WTC11 (cell line): ENCODE measurements around the gene GPALPP1. TPM values are rescaled to one million over a fixed set of nuclear protein-coding genes. Genes with fewer than 3 reads are reported as not detected.

Experiments
- ATAC-seq: fragments of 200-7000 bp; cut with Tn5 transposase; 2 replicates; pipeline ENCODE4 v1.10.0; 2021; ENCODE audit warnings: mild to moderate bottlenecking, moderate library complexity
- CTCF ChIA-PET: fragments of 300-600 bp; sonication (Branson Sonifier 250); formaldehyde crosslinking; loops from one replicate; lab custom pipeline; 2021; ENCODE audit warnings: antibody characterized with exemption; lab: Charles Lee
- POLR2A ChIA-PET: fragments of 350-600 bp; sonication (Branson Sonifier 250); formaldehyde crosslinking; loops from one replicate; lab custom pipeline; 2021; ENCODE audit warnings: antibody characterized with exemption; lab: Charles Lee
- DNase-seq: peaks from one replicate; pipeline ENCODE4 v3.0.0; 2021; ENCODE audit warnings: low spot score
- H3K27ac Mint-ChIP-seq: 2 replicates; pipeline ENCODE4 v1.8.0; 2021; ENCODE audit warnings: mixed read lengths
- H3K27me3 Mint-ChIP-seq: 2 replicates; pipeline ENCODE4 v1.8.0; 2021; ENCODE audit warnings: low read depth, mild to moderate bottlenecking, moderate library complexity, mixed read lengths
- H3K36me3 Mint-ChIP-seq: 2 replicates; pipeline ENCODE4 v1.8.0; 2021; ENCODE audit warnings: mixed read lengths
- H3K4me1 Mint-ChIP-seq: 2 replicates; pipeline ENCODE4 v1.8.0; 2022; ENCODE audit warnings: mixed read lengths
- H3K4me3 Mint-ChIP-seq: 2 replicates; pipeline ENCODE4 v1.8.0; 2021; ENCODE audit warnings: mild to moderate bottlenecking, moderate library complexity, mixed read lengths
- H3K9me3 Mint-ChIP-seq: 2 replicates; pipeline ENCODE4 v1.8.0; 2021; ENCODE audit warnings: mixed read lengths
- ETV6 ChIP-seq: sonication (generic); formaldehyde crosslinking; IDR thresholded peaks from 2 replicates; pipeline ENCODE4 v1.8.1; 2022; ENCODE audit warnings: mild to moderate bottlenecking, missing genetic modification reagents
- FOXP1 ChIP-seq: sonication (generic); formaldehyde crosslinking; IDR thresholded peaks from 2 replicates; pipeline ENCODE4 v1.8.0; 2022; ENCODE audit warnings: missing genetic modification reagents, mild to moderate bottlenecking, moderate library complexity, borderline replicate concordance
- JUN ChIP-seq: sonication (generic); formaldehyde crosslinking; IDR thresholded peaks from 2 replicates; pipeline ENCODE4 v1.8.0; 2023; ENCODE audit warnings: mild to moderate bottlenecking, missing genetic modification reagents
- NFE2L1 ChIP-seq: sonication (generic); formaldehyde crosslinking; IDR thresholded peaks from 2 replicates; pipeline ENCODE4 v1.8.1; 2023; ENCODE audit warnings: missing genetic modification reagents
- PREB ChIP-seq: sonication (generic); formaldehyde crosslinking; IDR thresholded peaks from 2 replicates; pipeline ENCODE4 v1.8.1; 2022; ENCODE audit warnings: mild to moderate bottlenecking, missing genetic modification reagents, moderate library complexity, borderline replicate concordance
- RELA ChIP-seq: sonication (generic); formaldehyde crosslinking; IDR thresholded peaks from 2 replicates; pipeline ENCODE4 v1.8.1; 2022; ENCODE audit warnings: missing genetic modification reagents, mild to moderate bottlenecking, borderline replicate concordance
- TEAD4 ChIP-seq: sonication (generic); formaldehyde crosslinking; IDR thresholded peaks from 2 replicates; pipeline ENCODE4 v1.8.0; 2022; ENCODE audit warnings: mild to moderate bottlenecking, missing genetic modification reagents
- ZSCAN18 ChIP-seq: fragments of 250-450 bp; sonication (Bioruptor Pico); IDR thresholded peaks from 2 replicates; pipeline ENCODE4 v2.1.2; 2022; ENCODE audit warnings: mild to moderate bottlenecking, moderate library complexity
- total RNA-seq: library from RNA; stranded (reverse); gene quantifications from 3 replicates; pipeline ENCODE4 v1.2.3, GENCODE V29; 2021
- TF ChIP-seq, protein P1 (sequence below): sonication (generic); formaldehyde crosslinking; IDR thresholded peaks from 2 replicates; pipeline ENCODE4 v1.8.1; 2022; ENCODE audit warnings: low read depth, missing genetic modification reagents, borderline replicate concordance
- TF ChIP-seq, protein P2 (sequence below): fragments of 250-450 bp; sonication (Bioruptor Pico); IDR thresholded peaks from 2 replicates; pipeline ENCODE4 v1.9.0; 2021; ENCODE audit warnings: mild to moderate bottlenecking, borderline replicate concordance
- TF ChIP-seq, protein P3 (sequence below): fragments of 200-600 bp; IDR thresholded peaks from 2 replicates; pipeline ENCODE4 v1.8.0; 2022; ENCODE audit warnings: antibody characterized with exemption
- TF ChIP-seq, protein P4 (sequence below): fragments of 250-450 bp; sonication (Bioruptor Pico); IDR thresholded peaks from 2 replicates; pipeline ENCODE4 v1.9.0; 2021; ENCODE audit warnings: moderate library complexity, mild to moderate bottlenecking, inconsistent platforms, borderline replicate concordance
- TF ChIP-seq, protein P5 (sequence below): sonication (generic); formaldehyde crosslinking; IDR thresholded peaks from 2 replicates; pipeline ENCODE4 v1.8.1; 2023; ENCODE audit warnings: mild to moderate bottlenecking, missing genetic modification reagents, moderate library complexity

The GPALPP1 gene
- total RNA-seq, 1 experiment from 2014 or later = 28.9 TPM

- Mint-ChIP-seq H3K4me3 (no peak overlapping the region), H3K27me3 (no peaks in the 10 kb centered on the region), H3K4me1 (no peaks in the 10 kb centered on the region), H3K9me3 (no peaks in the 10 kb centered on the region), H3K27ac (peak overlapping the region; percentile 28; the same call in 1 of the 2 replicates), H3K36me3 (peaks cover 17% of the 10 kb centered on the region)
- no peak for ATAC-seq
- ChIA-PET CTCF (interaction anchor here (0.8 kb wide), 1 partner anchor 18 kb away, joined by 3 read pairs; no protein-coding TSS in a partner anchor), POLR2A (no interaction called here)
- no peak for DNase-seq
- TF ChIP-seq, protein P1, sequence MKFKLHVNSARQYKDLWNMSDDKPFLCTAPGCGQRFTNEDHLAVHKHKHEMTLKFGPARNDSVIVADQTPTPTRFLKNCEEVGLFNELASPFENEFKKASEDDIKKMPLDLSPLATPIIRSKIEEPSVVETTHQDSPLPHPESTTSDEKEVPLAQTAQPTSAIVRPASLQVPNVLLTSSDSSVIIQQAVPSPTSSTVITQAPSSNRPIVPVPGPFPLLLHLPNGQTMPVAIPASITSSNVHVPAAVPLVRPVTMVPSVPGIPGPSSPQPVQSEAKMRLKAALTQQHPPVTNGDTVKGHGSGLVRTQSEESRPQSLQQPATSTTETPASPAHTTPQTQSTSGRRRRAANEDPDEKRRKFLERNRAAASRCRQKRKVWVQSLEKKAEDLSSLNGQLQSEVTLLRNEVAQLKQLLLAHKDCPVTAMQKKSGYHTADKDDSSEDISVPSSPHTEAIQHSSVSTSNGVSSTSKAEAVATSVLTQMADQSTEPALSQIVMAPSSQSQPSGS (CRISPR knock-in tag) = no peak
- no peak for TF ChIP-seq JUN (CRISPR knock-in tag)
- TF ChIP-seq, protein P2, sequence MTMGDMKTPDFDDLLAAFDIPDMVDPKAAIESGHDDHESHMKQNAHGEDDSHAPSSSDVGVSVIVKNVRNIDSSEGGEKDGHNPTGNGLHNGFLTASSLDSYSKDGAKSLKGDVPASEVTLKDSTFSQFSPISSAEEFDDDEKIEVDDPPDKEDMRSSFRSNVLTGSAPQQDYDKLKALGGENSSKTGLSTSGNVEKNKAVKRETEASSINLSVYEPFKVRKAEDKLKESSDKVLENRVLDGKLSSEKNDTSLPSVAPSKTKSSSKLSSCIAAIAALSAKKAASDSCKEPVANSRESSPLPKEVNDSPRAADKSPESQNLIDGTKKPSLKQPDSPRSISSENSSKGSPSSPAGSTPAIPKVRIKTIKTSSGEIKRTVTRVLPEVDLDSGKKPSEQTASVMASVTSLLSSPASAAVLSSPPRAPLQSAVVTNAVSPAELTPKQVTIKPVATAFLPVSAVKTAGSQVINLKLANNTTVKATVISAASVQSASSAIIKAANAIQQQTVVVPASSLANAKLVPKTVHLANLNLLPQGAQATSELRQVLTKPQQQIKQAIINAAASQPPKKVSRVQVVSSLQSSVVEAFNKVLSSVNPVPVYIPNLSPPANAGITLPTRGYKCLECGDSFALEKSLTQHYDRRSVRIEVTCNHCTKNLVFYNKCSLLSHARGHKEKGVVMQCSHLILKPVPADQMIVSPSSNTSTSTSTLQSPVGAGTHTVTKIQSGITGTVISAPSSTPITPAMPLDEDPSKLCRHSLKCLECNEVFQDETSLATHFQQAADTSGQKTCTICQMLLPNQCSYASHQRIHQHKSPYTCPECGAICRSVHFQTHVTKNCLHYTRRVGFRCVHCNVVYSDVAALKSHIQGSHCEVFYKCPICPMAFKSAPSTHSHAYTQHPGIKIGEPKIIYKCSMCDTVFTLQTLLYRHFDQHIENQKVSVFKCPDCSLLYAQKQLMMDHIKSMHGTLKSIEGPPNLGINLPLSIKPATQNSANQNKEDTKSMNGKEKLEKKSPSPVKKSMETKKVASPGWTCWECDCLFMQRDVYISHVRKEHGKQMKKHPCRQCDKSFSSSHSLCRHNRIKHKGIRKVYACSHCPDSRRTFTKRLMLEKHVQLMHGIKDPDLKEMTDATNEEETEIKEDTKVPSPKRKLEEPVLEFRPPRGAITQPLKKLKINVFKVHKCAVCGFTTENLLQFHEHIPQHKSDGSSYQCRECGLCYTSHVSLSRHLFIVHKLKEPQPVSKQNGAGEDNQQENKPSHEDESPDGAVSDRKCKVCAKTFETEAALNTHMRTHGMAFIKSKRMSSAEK (CRISPR knock-in tag) = no peak
Observed at GRCh38 chr13:44955406-44955805, 33.9 kb upstream of the GPALPP1 start.

DNA sequence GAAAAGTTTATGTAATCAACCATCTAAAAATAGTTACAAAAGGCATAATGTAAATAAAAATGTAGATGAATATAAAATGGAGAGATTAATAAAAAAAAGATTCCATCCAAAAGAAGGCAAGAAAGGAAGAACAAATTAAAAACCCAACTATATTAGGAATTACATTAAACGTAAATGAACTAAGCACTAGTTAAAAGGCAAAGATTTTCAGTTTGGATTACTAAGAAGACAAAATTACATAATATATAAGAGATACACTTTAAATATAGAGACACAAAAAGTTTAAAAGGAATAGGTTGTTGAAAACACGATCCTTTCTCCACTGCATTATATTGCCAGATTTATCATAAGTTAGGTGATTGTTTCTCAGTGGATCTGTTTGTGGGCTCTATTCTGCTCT lies 27.3 kb upstream of the GPALPP1 start:
- H3K9me3 Mint-ChIP-seq = peaks cover 37% of the 10 kb centered on the region
- DNase-seq = no peak
- H3K4me1 Mint-ChIP-seq = no peaks in the 10 kb centered on the region
- no peaks in the 10 kb centered on the region for H3K27me3 Mint-ChIP-seq
- TF ChIP-seq, protein P3, sequence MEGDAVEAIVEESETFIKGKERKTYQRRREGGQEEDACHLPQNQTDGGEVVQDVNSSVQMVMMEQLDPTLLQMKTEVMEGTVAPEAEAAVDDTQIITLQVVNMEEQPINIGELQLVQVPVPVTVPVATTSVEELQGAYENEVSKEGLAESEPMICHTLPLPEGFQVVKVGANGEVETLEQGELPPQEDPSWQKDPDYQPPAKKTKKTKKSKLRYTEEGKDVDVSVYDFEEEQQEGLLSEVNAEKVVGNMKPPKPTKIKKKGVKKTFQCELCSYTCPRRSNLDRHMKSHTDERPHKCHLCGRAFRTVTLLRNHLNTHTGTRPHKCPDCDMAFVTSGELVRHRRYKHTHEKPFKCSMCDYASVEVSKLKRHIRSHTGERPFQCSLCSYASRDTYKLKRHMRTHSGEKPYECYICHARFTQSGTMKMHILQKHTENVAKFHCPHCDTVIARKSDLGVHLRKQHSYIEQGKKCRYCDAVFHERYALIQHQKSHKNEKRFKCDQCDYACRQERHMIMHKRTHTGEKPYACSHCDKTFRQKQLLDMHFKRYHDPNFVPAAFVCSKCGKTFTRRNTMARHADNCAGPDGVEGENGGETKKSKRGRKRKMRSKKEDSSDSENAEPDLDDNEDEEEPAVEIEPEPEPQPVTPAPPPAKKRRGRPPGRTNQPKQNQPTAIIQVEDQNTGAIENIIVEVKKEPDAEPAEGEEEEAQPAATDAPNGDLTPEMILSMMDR = no peak
- TF ChIP-seq ETV6 (CRISPR knock-in tag) = no peak
- no peak for TF ChIP-seq RELA (CRISPR knock-in tag)
- TF ChIP-seq, protein P4, sequence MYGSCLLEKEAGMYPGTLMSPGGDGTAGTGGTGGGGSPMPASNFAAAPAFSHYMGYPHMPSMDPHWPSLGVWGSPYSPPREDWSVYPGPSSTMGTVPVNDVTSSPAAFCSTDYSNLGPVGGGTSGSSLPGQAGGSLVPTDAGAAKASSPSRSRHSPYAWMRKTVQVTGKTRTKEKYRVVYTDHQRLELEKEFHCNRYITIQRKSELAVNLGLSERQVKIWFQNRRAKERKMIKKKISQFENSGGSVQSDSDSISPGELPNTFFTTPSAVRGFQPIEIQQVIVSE (CRISPR knock-in tag) = no peak
- TF ChIP-seq PREB = no peak
- no peak for TF ChIP-seq ZSCAN18
- TF ChIP-seq, protein P5, sequence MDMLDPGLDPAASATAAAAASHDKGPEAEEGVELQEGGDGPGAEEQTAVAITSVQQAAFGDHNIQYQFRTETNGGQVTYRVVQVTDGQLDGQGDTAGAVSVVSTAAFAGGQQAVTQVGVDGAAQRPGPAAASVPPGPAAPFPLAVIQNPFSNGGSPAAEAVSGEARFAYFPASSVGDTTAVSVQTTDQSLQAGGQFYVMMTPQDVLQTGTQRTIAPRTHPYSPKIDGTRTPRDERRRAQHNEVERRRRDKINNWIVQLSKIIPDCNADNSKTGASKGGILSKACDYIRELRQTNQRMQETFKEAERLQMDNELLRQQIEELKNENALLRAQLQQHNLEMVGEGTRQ (CRISPR knock-in tag) = no peak
- TF ChIP-seq TEAD4 (CRISPR knock-in tag) = no peak
- TF ChIP-seq FOXP1 = no peak
- TF ChIP-seq NFE2L1 (CRISPR knock-in tag) = no peak
- peaks cover 63% of the 10 kb centered on the region for H3K36me3 Mint-ChIP-seq
- ChIA-PET CTCF (no interaction called here), POLR2A (no interaction called here)
- H3K4me3 Mint-ChIP-seq = no peak overlapping the region
- no peak for ATAC-seq
- H3K27ac Mint-ChIP-seq = no peak overlapping the region
